Chondrocyte (in vitro differentiated cells): Measurements from ENCODE around the gene SLITRK4. TPM values are rescaled to one million over a fixed set of nuclear protein-coding genes. Genes with fewer than 3 reads are reported as not detected.

Experiments used
- DNase-seq: peaks from one replicate; pipeline ENCODE4 v3.0.0; 2021; ENCODE audit warnings: mixed read lengths, low spot score
- H3K27ac Mint-ChIP-seq: one replicate; pipeline ENCODE4 v1.8.0; 2021; ENCODE audit warnings: mild to moderate bottlenecking, moderate library complexity, mixed read lengths; ENCODE audit not compliant: unreplicated experiment
- H3K27me3 Mint-ChIP-seq: 2 replicates; pipeline ENCODE4 v1.8.0; 2021; ENCODE audit warnings: low read depth, mixed read lengths
- H3K36me3 Mint-ChIP-seq: 2 replicates; pipeline ENCODE4 v1.8.0; 2021; ENCODE audit warnings: low read depth, mixed read lengths
- H3K4me1 Mint-ChIP-seq: 2 replicates; pipeline ENCODE4 v1.8.0; 2021; ENCODE audit warnings: low read depth, mild to moderate bottlenecking, mixed read lengths
- H3K4me3 Mint-ChIP-seq: one replicate; pipeline ENCODE4 v1.8.0; 2021; ENCODE audit warnings: mild to moderate bottlenecking, moderate library complexity, mixed read lengths; ENCODE audit not compliant: unreplicated experiment
- H3K9me3 Mint-ChIP-seq: 2 replicates; pipeline ENCODE4 v1.8.0; 2021; ENCODE audit warnings: low read depth, mixed read lengths
- total RNA-seq: library from RNA; stranded (reverse); gene quantifications from 3 replicates; pipeline ENCODE4 v1.2.1, GENCODE V29; 2021
- TF ChIP-seq, protein P1 (sequence below): fragments of 200-600 bp; sonication (generic); IDR thresholded peaks from 2 replicates; pipeline ENCODE4 v1.5.0; 2021; ENCODE audit warnings: antibody characterized with exemption, mild to moderate bottlenecking, moderate library complexity

Gene SLITRK4
- total RNA-seq, 1 donor from 2014 or later, result 2.4 TPM

DNA sequence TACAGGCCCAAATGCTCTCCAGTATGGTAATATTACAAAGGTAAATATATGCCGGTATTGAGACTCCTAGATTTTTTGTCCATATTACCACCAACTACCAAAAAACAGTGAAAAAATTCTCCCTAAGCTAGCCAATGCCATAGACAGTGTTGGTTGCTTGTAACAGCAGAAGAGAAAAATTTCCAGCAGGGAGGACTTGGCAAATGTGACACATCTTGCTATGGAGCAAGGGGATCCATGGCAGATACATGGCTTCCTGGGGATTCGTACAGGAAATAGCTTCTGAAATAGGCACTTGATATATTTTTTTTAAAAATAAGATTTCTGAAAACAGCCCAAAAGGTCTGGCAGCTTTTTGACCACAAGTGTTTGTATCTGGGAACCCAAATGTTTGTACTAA, 14.6 kb downstream of the SLITRK4 start:
- no peaks in the 10 kb centered on the region for H3K4me1 Mint-ChIP-seq
- TF ChIP-seq, protein P1, sequence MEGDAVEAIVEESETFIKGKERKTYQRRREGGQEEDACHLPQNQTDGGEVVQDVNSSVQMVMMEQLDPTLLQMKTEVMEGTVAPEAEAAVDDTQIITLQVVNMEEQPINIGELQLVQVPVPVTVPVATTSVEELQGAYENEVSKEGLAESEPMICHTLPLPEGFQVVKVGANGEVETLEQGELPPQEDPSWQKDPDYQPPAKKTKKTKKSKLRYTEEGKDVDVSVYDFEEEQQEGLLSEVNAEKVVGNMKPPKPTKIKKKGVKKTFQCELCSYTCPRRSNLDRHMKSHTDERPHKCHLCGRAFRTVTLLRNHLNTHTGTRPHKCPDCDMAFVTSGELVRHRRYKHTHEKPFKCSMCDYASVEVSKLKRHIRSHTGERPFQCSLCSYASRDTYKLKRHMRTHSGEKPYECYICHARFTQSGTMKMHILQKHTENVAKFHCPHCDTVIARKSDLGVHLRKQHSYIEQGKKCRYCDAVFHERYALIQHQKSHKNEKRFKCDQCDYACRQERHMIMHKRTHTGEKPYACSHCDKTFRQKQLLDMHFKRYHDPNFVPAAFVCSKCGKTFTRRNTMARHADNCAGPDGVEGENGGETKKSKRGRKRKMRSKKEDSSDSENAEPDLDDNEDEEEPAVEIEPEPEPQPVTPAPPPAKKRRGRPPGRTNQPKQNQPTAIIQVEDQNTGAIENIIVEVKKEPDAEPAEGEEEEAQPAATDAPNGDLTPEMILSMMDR, result no peak
- H3K4me3 Mint-ChIP-seq, result no peak overlapping the region
- H3K27me3 Mint-ChIP-seq, result no peaks in the 10 kb centered on the region
- peaks cover 10% of the 10 kb centered on the region for H3K9me3 Mint-ChIP-seq
- no peaks in the 10 kb centered on the region for H3K36me3 Mint-ChIP-seq
- no peak for DNase-seq
- no peak overlapping the region for H3K27ac Mint-ChIP-seq

DNA sequence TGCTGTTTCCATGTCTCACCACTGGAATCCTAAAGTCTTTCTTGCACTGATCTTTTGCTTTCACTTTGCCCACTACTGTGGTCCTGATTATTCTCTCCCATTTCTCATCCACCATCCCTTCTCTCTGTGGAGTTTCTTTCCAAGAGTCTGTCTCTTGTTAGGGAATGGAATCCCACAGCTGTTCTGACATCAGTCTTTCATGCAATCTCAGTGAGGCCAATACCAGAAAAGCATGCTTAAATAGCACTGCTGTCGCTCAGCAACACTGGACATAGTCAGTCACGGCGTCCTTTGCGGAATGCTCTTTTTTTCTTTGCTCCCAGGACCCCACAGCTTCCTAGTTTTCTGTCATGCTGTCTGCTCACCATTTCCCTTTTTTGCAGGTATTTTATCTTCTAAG, 20.1 kb downstream of the SLITRK4 start:
- peaks cover 22% of the 10 kb centered on the region for H3K9me3 Mint-ChIP-seq
- H3K27me3 Mint-ChIP-seq, result no peaks in the 10 kb centered on the region
- DNase-seq, result no peak
- TF ChIP-seq, protein P1, result no peak
- H3K36me3 Mint-ChIP-seq, result no peaks in the 10 kb centered on the region
- H3K27ac Mint-ChIP-seq, result no peak overlapping the region
- H3K4me3 Mint-ChIP-seq, result no peak overlapping the region
- H3K4me1 Mint-ChIP-seq, result no peaks in the 10 kb centered on the region

DNA sequence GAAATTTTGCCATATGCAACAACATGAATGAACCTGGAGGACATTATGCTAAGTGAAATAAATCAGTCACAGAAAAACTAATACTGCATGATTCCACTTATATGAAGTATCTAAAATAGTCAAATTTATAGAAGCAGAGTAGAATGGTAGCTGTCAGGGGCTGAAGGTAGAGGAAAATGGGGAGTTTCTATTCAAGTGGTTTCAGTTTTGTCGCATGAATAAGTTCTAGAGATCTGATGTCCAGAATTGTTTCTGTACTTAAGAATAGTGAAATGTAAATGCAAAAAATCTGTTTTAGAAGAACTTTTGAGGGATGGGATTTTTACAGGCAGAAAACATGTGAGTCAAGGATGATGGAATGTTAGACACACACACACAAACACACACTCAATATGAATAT, 34.1 kb downstream of the SLITRK4 start:
- no peaks in the 10 kb centered on the region for H3K4me1 Mint-ChIP-seq
- H3K36me3 Mint-ChIP-seq, result no peaks in the 10 kb centered on the region
- no peaks in the 10 kb centered on the region for H3K27me3 Mint-ChIP-seq
- H3K9me3 Mint-ChIP-seq, result peaks cover 54% of the 10 kb centered on the region
- DNase-seq, result no peak
- no peak overlapping the region for H3K27ac Mint-ChIP-seq
- H3K4me3 Mint-ChIP-seq, result no peak overlapping the region
- TF ChIP-seq, protein P1, result no peak

DNA sequence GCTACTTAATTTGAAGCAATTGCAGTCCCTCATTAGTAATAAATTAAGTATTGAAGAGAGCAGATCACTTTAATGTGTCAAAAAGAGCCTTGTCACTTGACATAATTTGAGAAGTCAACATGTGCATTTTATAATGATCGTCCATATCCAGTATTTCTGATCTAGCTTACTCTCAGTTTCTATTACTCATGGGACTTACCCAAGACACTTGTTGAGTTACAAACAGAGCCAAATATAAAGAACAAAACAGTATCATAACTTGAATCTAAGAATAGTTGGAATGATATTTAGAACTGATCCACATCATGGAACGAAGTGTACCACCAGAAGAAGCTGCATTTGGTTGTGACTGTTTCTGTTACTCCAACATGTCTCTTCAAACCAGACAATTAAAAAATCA, 54.7 kb downstream of the SLITRK4 start:
- Mint-ChIP-seq H3K9me3 (peaks cover 29% of the 10 kb centered on the region), H3K27me3 (no peaks in the 10 kb centered on the region), H3K4me3 (no peak overlapping the region), H3K4me1 (no peaks in the 10 kb centered on the region), H3K36me3 (no peaks in the 10 kb centered on the region), H3K27ac (no peak overlapping the region)
- no peak for DNase-seq
- TF ChIP-seq, protein P1, result no peak

DNA sequence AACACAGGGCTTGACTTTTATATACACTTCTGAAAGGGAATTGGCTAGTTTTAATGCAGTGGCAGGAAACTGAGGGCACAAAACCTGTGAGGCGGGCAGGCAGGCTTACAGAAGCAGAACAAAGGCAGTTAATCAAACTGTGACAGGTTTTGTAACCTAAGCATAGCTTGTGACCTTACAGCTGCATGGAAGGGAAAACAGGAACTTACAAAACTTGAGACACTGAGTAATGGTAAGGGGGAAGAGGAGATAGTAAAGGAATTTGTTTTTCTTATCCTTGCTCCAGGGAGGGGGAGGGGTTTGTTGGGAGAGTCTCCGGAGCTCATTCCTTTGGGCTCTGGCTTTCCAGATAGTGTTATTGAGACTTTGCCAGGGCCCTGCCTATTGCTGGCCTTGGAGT, 55.6 kb downstream of the SLITRK4 start:
- Mint-ChIP-seq H3K4me1 (no peaks in the 10 kb centered on the region), H3K27me3 (no peaks in the 10 kb centered on the region), H3K4me3 (no peak overlapping the region), H3K9me3 (peaks cover 32% of the 10 kb centered on the region), H3K36me3 (no peaks in the 10 kb centered on the region), H3K27ac (no peak overlapping the region)
- TF ChIP-seq, protein P1, result no peak
- no peak for DNase-seq

Other genes starting within 250 kb of the SLITRK4 start
- gene SPANXN3, start 118.6 kb downstream of the SLITRK4 start, total RNA-seq, result not detected in 3 replicates
- not detected in 3 replicates for gene SPANXN2, start 84.7 kb upstream of the SLITRK4 start, total RNA-seq
- gene UBE2NL, start 248.0 kb upstream of the SLITRK4 start, total RNA-seq, result not detected in 3 replicates